WI38 (cell line): ENCODE measurements around the gene FOXO3.

Experiments
- H3K4me3 ChIP-seq: 2 replicates; pipeline ENCODE4 v1.5.1; 2011; ENCODE audit warnings: low read depth, mild to moderate bottlenecking, control low read depth, low read length
- TF ChIP-seq, protein P1 (sequence below): IDR thresholded peaks from 2 replicates; pipeline ENCODE4 v1.5.1; 2012; ENCODE audit warnings: low read depth, mild to moderate bottlenecking, control low read depth, low read length

FOXO3 gene

DNA sequence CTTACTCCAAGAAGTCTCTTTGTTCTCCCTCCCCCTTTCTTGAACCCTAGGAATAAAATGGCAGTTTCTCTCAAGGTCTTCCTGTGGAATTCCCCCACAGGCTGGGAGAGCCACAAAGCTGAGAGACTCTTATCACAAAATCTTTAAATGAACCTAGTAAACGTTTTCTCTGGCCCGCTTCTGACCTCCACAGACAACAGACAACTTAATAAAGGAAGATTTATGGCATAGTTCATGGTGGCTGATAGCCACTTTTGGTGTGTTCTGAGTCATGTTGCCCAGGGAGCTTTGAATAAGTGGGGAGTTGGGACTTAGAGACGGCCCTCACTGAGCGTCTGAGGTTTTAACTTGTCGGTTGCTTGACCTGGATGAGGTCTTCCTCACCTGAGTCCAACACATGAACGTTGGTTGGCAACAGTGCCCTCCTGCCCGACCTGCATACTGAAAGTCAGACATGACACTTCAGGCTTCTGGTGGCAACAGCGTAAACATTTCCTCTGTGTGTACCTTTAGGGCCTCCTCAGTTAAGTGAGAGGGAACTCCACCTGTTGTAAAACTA is 124.1 kb downstream of the FOXO3 start:
- TF ChIP-seq, protein P1, sequence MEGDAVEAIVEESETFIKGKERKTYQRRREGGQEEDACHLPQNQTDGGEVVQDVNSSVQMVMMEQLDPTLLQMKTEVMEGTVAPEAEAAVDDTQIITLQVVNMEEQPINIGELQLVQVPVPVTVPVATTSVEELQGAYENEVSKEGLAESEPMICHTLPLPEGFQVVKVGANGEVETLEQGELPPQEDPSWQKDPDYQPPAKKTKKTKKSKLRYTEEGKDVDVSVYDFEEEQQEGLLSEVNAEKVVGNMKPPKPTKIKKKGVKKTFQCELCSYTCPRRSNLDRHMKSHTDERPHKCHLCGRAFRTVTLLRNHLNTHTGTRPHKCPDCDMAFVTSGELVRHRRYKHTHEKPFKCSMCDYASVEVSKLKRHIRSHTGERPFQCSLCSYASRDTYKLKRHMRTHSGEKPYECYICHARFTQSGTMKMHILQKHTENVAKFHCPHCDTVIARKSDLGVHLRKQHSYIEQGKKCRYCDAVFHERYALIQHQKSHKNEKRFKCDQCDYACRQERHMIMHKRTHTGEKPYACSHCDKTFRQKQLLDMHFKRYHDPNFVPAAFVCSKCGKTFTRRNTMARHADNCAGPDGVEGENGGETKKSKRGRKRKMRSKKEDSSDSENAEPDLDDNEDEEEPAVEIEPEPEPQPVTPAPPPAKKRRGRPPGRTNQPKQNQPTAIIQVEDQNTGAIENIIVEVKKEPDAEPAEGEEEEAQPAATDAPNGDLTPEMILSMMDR, result no peak
- H3K4me3 ChIP-seq, result no peak overlapping the region

DNA sequence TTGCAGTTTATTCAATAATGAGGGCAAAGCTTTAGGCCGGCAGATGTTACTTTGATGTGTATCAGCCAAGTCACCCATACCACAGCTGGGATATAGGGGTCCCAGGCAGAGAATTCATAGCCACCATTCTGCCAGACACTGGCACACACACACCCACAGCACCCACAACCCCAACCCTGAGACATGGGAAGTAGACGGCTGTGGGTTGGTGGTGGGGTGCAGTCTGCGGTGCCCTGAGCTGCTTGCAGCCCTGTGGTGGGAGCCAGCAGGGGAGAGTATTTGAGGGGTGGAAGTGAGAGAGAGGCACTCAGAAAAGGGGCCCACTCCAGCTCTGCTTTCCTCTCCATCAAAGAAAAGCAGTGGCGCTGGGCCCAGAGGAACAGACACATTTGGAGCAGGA is 125.3 kb downstream of the FOXO3 start:
- no peak overlapping the region for H3K4me3 ChIP-seq
- TF ChIP-seq, protein P1, result no peak

DNA sequence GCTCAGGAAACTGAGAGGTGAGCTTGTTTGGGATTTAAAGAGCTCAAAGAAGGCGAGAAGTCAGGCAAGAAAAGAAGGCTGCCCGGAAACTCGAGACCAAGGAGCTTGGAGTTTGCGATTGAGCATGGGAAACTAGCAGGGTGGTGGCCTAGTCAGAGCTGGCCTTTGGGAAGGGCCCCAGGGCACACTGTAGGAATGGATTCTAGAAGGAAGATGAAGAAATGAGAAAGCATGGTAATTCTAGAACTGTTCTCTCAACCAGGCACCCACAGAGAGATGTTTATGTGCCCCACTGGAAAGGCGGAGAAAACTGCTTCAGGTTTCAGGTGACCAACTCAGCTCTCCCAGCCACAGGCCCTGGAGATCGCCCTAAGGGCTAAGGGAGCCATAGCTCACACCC is 126.2 kb downstream of the FOXO3 start:
- no peak overlapping the region for H3K4me3 ChIP-seq
- TF ChIP-seq, protein P1, result no peak

DNA sequence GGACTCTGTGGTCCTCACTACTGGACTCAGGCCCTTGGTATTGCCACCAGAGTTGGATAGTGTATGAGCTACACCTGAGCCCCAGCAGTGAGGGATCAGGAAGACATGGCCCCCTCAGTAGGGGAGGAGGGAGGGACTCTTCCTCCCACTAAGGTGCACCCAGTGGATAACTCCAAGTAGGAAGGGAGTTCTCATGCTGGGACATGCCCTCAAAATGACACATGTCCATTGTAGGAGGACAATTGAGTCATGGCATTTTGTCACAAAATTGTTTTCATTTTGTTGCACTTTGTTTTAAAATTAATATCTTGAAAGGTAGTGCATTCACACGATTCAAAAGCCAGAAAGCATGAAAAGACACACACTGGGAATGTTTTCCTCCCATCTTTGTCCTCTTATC is 127.2 kb downstream of the FOXO3 start:
- TF ChIP-seq, protein P1, result no peak
- no peak overlapping the region for H3K4me3 ChIP-seq

DNA sequence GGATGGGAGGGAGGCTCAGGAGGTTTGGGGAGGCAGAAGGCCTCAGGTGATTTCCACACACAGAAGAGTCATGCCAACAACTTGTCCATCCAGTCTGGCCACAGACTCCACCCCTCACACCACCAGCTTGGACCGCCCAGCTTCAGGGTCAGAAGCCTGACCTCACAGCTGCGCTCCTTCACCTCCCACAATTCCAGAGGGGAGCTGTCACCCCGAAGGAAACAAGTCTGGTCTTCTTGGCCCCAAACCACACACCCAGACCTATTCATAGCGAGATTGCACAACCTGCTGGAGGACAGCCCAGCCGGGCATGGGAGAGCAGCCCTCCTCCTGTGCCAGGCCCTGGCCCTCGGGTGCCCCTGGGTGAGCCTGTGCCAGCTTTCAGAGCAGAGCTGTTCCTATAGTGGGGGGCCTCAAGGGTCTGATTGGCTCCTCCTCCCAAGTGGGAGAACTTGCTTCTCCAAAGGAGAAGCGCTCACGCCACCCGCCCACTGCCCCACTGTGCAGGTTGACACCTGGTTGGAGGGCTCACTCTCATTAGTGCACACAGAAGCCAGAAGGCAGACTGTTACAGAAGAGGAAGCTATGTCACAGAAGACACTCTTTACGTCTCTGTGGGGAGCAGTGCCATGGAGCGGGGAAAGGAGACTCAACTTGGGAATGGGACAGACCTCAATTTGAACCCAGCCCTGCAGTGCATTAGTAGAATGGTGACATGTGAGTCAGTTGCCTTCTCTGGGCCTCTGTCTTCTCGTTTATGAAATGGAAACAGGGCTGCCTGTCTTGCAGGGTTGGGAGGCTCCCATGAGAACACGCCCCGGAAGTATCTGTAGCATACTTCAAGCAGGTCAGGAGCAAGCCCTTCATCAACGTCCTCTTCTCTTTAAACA is 128.8 kb downstream of the FOXO3 start:
- TF ChIP-seq, protein P1, result no peak
- no peak overlapping the region for H3K4me3 ChIP-seq

DNA sequence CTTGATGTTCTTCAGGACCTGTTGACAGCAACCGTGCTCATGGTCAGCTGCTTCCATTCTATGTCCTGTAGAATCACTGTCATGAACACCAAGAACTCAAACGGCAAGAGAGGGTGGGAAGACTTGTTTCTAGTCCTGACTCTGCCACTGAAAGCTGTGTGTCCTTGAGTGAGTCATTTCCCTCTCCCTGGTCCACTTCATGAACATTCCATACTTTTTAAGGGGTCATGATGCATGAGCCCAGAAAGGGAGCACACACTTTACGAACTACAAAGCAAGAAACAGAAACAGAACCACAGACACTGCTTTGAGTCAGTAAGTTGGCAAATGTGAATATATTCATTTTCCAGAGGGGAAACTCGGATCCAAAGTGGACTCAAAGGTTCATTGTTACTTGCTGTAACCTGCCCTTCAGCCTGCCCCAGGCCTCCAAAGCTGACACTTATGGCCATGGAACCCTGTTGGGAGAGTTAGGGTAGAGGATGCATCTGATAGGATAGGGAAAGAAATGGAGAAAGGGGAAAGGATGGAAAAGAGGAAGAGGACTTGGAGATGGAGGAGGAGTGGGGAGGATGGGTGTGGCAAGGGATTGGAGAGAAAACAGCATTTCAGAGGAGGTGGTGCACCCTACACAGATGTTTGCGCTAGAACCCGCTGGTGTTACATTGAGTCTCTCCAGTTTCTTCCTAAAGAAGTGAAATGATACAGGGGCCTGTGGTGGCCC is 129.8 kb downstream of the FOXO3 start:
- TF ChIP-seq, protein P1, result no peak

More for the DNA sequence above, 129.8 kb downstream of the FOXO3 start:
- no peak overlapping the region for H3K4me3 ChIP-seq
